Panc1 (cell line): ENCODE data around the gene FUBP3. TPM values are rescaled to one million over a fixed set of nuclear protein-coding genes. Genes with fewer than 3 reads are reported as not detected.

Source experiments
- ATAC-seq: fragments of 200-7000 bp; cut with Tn5 transposase; 2 replicates; pipeline ENCODE4 v1.9.1; 2020; ENCODE audit warnings: mild to moderate bottlenecking, moderate library complexity
- BruUV-seq: library from RNA; stranded (reverse); fragments of 400-500 nt; replicated peaks from 2 replicates; lab custom pipeline; 2021; lab: Mats Ljungman, UMichigan
- CTCF ChIA-PET: fragments of 300-600 bp; sonication (Branson Sonifier 250); formaldehyde crosslinking; loops from one replicate; lab custom pipeline; 2022; ENCODE audit warnings: antibody characterized with exemption; lab: Charles Lee
- POLR2A ChIA-PET: fragments of 300-600 bp; sonication (Branson Sonifier 250); formaldehyde crosslinking; loops from one replicate; lab custom pipeline; 2022; ENCODE audit warnings: antibody characterized with exemption; lab: Charles Lee
- DNase-seq: peaks from one replicate; pipeline ENCODE4 v3.0.0-alpha.2; 2010; ENCODE audit warnings: low read depth, low spot score
- H3K27ac ChIP-seq: 2 replicates; pipeline ENCODE4 v1.5.1; 2011; ENCODE audit warnings: mild to moderate bottlenecking, low read length, inconsistent platforms
- H3K27me3 ChIP-seq: fragments of 200-500 bp; sonication (Bioruptor generic); 2 replicates; pipeline ENCODE4 v1.6.0; 2014; ENCODE audit warnings: low read length, inconsistent platforms; ENCODE audit not compliant: control insufficient read depth, insufficient read depth
- H3K36me3 ChIP-seq: fragments of 200-500 bp; sonication (Bioruptor generic); 2 replicates; pipeline ENCODE4 v1.5.1; 2014; ENCODE audit warnings: inconsistent platforms, mild to moderate bottlenecking, low read length, moderate library complexity; ENCODE audit not compliant: control insufficient read depth, insufficient read depth
- H3K4me1 ChIP-seq: 2 replicates; pipeline ENCODE4 v1.5.1; 2011; ENCODE audit warnings: inconsistent platforms, mild to moderate bottlenecking, low read length, moderate library complexity; ENCODE audit not compliant: control insufficient read depth, insufficient read depth
- H3K4me3 ChIP-seq, 2 experiments: 2 replicates each; pipeline ENCODE4 v1.5.1; 2011 to 2012; ENCODE audit warnings: low read depth in 2 of 2, low read length in 2 of 2, mild to moderate bottlenecking in 2 of 2, inconsistent platforms in 1 of 2, moderate library complexity in 1 of 2
- H3K9me3 ChIP-seq: fragments of 200-500 bp; sonication (Bioruptor generic); 2 replicates; pipeline ENCODE4 v1.5.1; 2014; ENCODE audit warnings: low read depth, mild to moderate bottlenecking, inconsistent platforms, low read length, moderate library complexity; ENCODE audit not compliant: control insufficient read depth, insufficient read depth
- POLR2AphosphoS5 ChIP-seq: IDR thresholded peaks from 2 replicates; pipeline ENCODE4 v1.6.1; 2012; ENCODE audit warnings: mild to moderate bottlenecking, low read depth, low read length, moderate library complexity
- SIN3A ChIP-seq: IDR thresholded peaks from 2 replicates; pipeline ENCODE4 v1.6.1; 2012; ENCODE audit warnings: low read depth, mild to moderate bottlenecking, low read length, moderate library complexity, borderline replicate concordance; ENCODE audit not compliant: insufficient read depth
- TCF7L2 ChIP-seq: IDR thresholded peaks from 2 replicates; pipeline ENCODE4 v1.6.1; 2011; ENCODE audit warnings: mild to moderate bottlenecking, low read depth, low read length, inconsistent platforms
- in situ Hi-C: cut with HindIII; loops from 2 replicates; pipeline ENCODE4 v1.10.0; 2016; ENCODE audit warnings: low sequenced_read_pairs, low pct_unique_long_range_greater_than_20kb
- intact Hi-C: fragments of 100-400 bp; cut with micrococcal nuclease; formaldehyde crosslinking; loops from one replicate; pipeline ENCODE4 v1.10.0; 2022; ENCODE audit not compliant: unreplicated experiment
- total RNA-seq: library from RNA; stranded (reverse); gene quantifications from one replicate; pipeline ENCODE4 v1.2.1, GENCODE V29; 2021; ENCODE audit not compliant: unreplicated experiment
- TF ChIP-seq, protein P1 (sequence below), 2 experiments: IDR thresholded peaks; 2 replicates each; pipeline ENCODE4 v1.6.1; 2011 to 2012; ENCODE audit warnings: low read depth in 2 of 2, control low read depth in 1 of 2, low read length in 1 of 2, mild to moderate bottlenecking in 1 of 2, moderate library complexity in 1 of 2; ENCODE audit not compliant: insufficient read depth in 1 of 2
- TF ChIP-seq, protein P2 (sequence below): fragments of 450-650 bp; IDR thresholded peaks from 2 replicates; pipeline ENCODE4 v1.5.1; 2017; ENCODE audit warnings: mild to moderate bottlenecking

FUBP3 gene
- total RNA-seq, 1 experiment from 2014 or later, result 46.6 TPM

DNA sequence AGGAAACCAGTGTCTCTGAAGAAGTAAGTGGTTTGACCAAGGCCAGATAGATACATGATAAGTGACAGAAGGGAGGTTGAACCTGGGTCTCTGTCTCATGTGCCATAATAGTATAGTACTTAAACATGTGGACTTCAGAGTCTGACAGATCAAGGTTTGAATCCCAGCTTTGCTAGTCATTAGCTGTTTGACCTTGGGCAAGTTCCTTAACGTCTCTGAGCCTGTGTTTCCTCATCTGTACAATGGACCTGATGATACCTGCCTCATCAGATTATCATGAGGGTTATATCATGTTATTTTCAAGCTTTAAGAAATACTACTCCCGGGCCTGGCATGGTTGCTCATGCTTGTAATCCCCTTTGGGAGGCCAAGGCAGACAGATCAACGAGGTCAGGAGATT is 24.9 kb downstream of the FUBP3 start:
- no peaks in the 10 kb centered on the region for H3K4me1 ChIP-seq
- H3K27ac ChIP-seq, result no peak overlapping the region
- no peaks in the 10 kb centered on the region for H3K36me3 ChIP-seq
- intact Hi-C loops, result no loop called here
- DNase-seq (no peak), ATAC-seq (no peak)
- no peaks in the 10 kb centered on the region for H3K27me3 ChIP-seq
- ChIA-PET CTCF (no interaction called here), POLR2A (no interaction called here)
- in situ Hi-C loops, result no loop called here
- no TSS peak for BruUV-seq
- no peaks in the 10 kb centered on the region for H3K9me3 ChIP-seq
- TF ChIP-seq, protein P1, sequence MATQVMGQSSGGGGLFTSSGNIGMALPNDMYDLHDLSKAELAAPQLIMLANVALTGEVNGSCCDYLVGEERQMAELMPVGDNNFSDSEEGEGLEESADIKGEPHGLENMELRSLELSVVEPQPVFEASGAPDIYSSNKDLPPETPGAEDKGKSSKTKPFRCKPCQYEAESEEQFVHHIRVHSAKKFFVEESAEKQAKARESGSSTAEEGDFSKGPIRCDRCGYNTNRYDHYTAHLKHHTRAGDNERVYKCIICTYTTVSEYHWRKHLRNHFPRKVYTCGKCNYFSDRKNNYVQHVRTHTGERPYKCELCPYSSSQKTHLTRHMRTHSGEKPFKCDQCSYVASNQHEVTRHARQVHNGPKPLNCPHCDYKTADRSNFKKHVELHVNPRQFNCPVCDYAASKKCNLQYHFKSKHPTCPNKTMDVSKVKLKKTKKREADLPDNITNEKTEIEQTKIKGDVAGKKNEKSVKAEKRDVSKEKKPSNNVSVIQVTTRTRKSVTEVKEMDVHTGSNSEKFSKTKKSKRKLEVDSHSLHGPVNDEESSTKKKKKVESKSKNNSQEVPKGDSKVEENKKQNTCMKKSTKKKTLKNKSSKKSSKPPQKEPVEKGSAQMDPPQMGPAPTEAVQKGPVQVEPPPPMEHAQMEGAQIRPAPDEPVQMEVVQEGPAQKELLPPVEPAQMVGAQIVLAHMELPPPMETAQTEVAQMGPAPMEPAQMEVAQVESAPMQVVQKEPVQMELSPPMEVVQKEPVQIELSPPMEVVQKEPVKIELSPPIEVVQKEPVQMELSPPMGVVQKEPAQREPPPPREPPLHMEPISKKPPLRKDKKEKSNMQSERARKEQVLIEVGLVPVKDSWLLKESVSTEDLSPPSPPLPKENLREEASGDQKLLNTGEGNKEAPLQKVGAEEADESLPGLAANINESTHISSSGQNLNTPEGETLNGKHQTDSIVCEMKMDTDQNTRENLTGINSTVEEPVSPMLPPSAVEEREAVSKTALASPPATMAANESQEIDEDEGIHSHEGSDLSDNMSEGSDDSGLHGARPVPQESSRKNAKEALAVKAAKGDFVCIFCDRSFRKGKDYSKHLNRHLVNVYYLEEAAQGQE (IDR thresholded peaks at IDR 0.05; ENCODE audit: insufficient read depth in 1 of 2, low read depth in 2 of 2, low read length in 1 of 2), result no peak
- TF ChIP-seq SIN3A, result no peak
- TF ChIP-seq, protein P2, sequence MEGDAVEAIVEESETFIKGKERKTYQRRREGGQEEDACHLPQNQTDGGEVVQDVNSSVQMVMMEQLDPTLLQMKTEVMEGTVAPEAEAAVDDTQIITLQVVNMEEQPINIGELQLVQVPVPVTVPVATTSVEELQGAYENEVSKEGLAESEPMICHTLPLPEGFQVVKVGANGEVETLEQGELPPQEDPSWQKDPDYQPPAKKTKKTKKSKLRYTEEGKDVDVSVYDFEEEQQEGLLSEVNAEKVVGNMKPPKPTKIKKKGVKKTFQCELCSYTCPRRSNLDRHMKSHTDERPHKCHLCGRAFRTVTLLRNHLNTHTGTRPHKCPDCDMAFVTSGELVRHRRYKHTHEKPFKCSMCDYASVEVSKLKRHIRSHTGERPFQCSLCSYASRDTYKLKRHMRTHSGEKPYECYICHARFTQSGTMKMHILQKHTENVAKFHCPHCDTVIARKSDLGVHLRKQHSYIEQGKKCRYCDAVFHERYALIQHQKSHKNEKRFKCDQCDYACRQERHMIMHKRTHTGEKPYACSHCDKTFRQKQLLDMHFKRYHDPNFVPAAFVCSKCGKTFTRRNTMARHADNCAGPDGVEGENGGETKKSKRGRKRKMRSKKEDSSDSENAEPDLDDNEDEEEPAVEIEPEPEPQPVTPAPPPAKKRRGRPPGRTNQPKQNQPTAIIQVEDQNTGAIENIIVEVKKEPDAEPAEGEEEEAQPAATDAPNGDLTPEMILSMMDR, result no peak
- no peak overlapping the region for H3K4me3 ChIP-seq

DNA sequence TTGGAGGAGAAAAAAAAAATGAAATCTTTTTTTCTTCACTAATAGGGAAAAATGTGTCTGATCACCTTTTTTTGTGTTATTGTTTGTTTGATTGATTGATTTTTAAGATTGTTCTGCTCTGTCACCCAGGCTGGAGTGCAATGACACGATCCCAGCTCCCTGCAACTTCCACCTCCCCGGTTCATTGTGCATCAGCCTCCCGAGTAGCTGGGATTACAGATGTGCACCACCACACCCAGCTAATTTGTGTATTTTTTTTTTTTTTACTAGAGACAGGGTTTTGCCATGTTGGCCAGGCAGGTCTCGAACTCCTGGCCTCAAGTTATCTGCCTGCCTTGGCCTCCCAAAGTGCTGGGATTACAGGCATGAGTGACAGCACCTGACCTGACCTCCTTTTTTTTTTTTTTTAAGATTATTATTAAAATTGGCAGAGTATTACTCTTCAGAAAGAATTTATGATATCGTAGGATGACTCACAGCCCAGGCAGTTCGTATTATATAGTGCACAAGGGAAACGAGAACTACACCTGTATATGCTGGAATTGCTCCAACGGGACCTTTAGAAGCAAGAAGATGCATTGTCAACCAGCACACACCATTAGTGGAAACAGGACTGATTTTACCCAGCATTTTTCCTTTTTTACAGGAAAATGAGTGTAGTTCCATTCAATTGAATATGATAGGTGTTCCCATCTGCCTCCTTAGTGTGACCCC is 27.7 kb downstream of the FUBP3 start:
- BruUV-seq, result no TSS peak
- Histone ChIP-seq H3K36me3 (no peaks in the 10 kb centered on the region), H3K4me1 (no peaks in the 10 kb centered on the region), H3K27ac (no peak overlapping the region), H3K4me3 (no peak overlapping the region), H3K27me3 (no peaks in the 10 kb centered on the region), H3K9me3 (no peaks in the 10 kb centered on the region)
- in situ Hi-C loops (no loop called here), intact Hi-C loops (no loop called here)
- ATAC-seq, result no peak
- POLR2A ChIA-PET, result interaction anchor here (0.7 kb wide), 1 partner anchor 286 kb away, joined by 4 read pairs; no protein-coding TSS in a partner anchor
- CTCF ChIA-PET, result no interaction called here
- DNase-seq, result no peak
- TF ChIP-seq, protein P1 (IDR thresholded peaks at IDR 0.05; ENCODE audit: insufficient read depth in 1 of 2, low read depth in 2 of 2, low read length in 1 of 2), result no peak
- TF ChIP-seq POLR2AphosphoS5 (no peak), TCF7L2 (no peak), SIN3A (no peak)
- TF ChIP-seq, protein P2, result no peak
